ENCODE measurements around the gene CYB5A.

- TF ChIP-seq CTCF (conservative IDR thresholded peaks at IDR 0.05) (no peak), ZFX (IDR thresholded peaks at IDR 0.05) (no peak)
Observed at GRCh38 chr18:74257083-74257482, 34.7 kb downstream of the CYB5A start.
